Tibial nerve (tissue), 4 donors: ENCODE measurements around the gene CCDC188. TPM values are rescaled to one million over a fixed set of nuclear protein-coding genes. Genes with fewer than 3 reads are reported as not detected.

Experiments used
- DNase-seq, 2 donors: peaks; one replicate each; pipeline ENCODE4 v3.0.0-alpha.2; 2019; ENCODE audit warnings: low spot score in 2 of 2
- H3K27ac ChIP-seq, 4 donors: fragments of 200-600 bp; sonication (generic) in 3 of 4; one replicate each; pipeline ENCODE4 v1.5.1; 2017 to 2019; ENCODE audit warnings: mild to moderate bottlenecking in 1 of 4
- H3K27me3 ChIP-seq, 2 donors: fragments of 200-600 bp; sonication (generic) in 1 of 2; one replicate each; pipeline versions ENCODE4 v1.5.1 to v1.6.0; 2017 to 2019
- H3K36me3 ChIP-seq, 3 donors: fragments of 200-600 bp; sonication (generic); one replicate each; pipeline ENCODE4 v1.5.1; 2018 to 2019
- H3K4me1 ChIP-seq, 4 donors: fragments of 200-600 bp; sonication (generic) in 3 of 4; one replicate each; pipeline ENCODE4 v1.5.1; 2017 to 2019
- H3K4me3 ChIP-seq, 4 donors: fragments of 200-600 bp; sonication (generic) in 3 of 4; one replicate each; pipeline ENCODE4 v1.5.1; 2017 to 2019; ENCODE audit warnings: mild to moderate bottlenecking in 1 of 4, moderate library complexity in 1 of 4
- H3K9me3 ChIP-seq, 4 donors: fragments of 200-600 bp; sonication (generic) in 3 of 4; one replicate each; pipeline ENCODE4 v1.5.1; 2017 to 2019
- CTCF ChIP-seq, 5 experiments: fragments of 200-600 bp in 3 of 5; fragments of 450-650 bp in 2 of 5; sonication (generic) in 3 of 5; IDR thresholded peaks; one replicate each; pipeline ENCODE4 v1.5.1; 2016 to 2019; ENCODE audit warnings: antibody characterized with exemption in 5 of 5, mild to moderate bottlenecking in 3 of 5, moderate library complexity in 2 of 5
- EP300 ChIP-seq, 2 donors: sonication (generic); formaldehyde crosslinking; IDR thresholded peaks; one replicate each; pipeline ENCODE4 v1.6.1; 2017; ENCODE audit warnings: antibody characterized with exemption in 2 of 2, mild to moderate bottlenecking in 1 of 2
- POLR2A ChIP-seq, 2 donors: fragments of 450-650 bp; IDR thresholded peaks; one replicate each; pipeline ENCODE4 v1.6.1; 2017; ENCODE audit warnings: antibody characterized with exemption in 2 of 2, mild to moderate bottlenecking in 2 of 2, moderate library complexity in 2 of 2
- WGBS, 2 donors: methylation state at CpG; one replicate each; pipeline ENCODE4 v1.1.5; 2018; 5-methylcytosine and 5-hydroxymethylcytosine counted together
- total RNA-seq, 4 donors: library from RNA; depleted of rRNA; stranded (reverse); fragments of >200 nt; gene quantifications; one replicate each; pipeline ENCODE4 v1.1.0, GENCODE V29; 2016

CCDC188 gene
- total RNA-seq, 4 donors from 2014 or later: 1.5 to 12.4 (median 6.6) TPM

GRCh38 chr22:20181194-20181883 lies 30.5 kb upstream of the CCDC188 start:
- WGBS, 2 donors: 60 to 77% methylated on average over 4 to 9 of the region's 17 CpGs
- peaks cover 0 to 6% of the 10 kb centered on the region in 2 donors for H3K27me3 ChIP-seq
- no peak overlapping the region for H3K27ac ChIP-seq
- no peaks in the 10 kb centered on the region for H3K4me1 ChIP-seq
- TF ChIP-seq EP300 (IDR thresholded peaks at IDR 0.05): no peak
- TF ChIP-seq CTCF (IDR thresholded peaks at IDR 0.05): no peak
- TF ChIP-seq POLR2A (IDR thresholded peaks at IDR 0.05): no peak
- no peak overlapping the region for H3K4me3 ChIP-seq
- no peaks in the 10 kb centered on the region for H3K9me3 ChIP-seq
- H3K36me3 ChIP-seq: no peaks in the 10 kb centered on the region
- DNase-seq: no peak

- TF ChIP-seq CTCF (IDR thresholded peaks at IDR 0.05) (no peak), EP300 (IDR thresholded peaks at IDR 0.05) (no peak), POLR2A (IDR thresholded peaks at IDR 0.05) (no peak)
- Histone ChIP-seq H3K27ac (no peak overlapping the region), H3K4me3 (no peak overlapping the region), H3K4me1 (no peaks in the 10 kb centered on the region), H3K9me3 (no peaks in the 10 kb centered on the region), H3K27me3 (peaks cover 0 to 4% of the 10 kb centered on the region in 2 donors), H3K36me3 (no peaks in the 10 kb centered on the region)
- 73 to 77% methylated on average over 8 of the region's 8 CpGs for WGBS, 2 donors
- no peak for DNase-seq
Observed at GRCh38 chr22:20180640-20181039, 29.8 kb upstream of the CCDC188 start.

- DNase-seq: no peak
- no peak for TF ChIP-seq CTCF (IDR thresholded peaks at IDR 0.05)
- no peak for TF ChIP-seq POLR2A (IDR thresholded peaks at IDR 0.05)
- no peak for TF ChIP-seq EP300 (IDR thresholded peaks at IDR 0.05)
- no peaks in the 10 kb centered on the region for H3K27me3 ChIP-seq
- H3K4me3 ChIP-seq: no peak overlapping the region
- no peaks in the 10 kb centered on the region for H3K36me3 ChIP-seq
- 68 to 72% methylated on average over 8 to 9 of the region's 13 CpGs for WGBS, 2 donors
- no peak overlapping the region for H3K27ac ChIP-seq
- no peaks in the 10 kb centered on the region for H3K4me1 ChIP-seq
- no peaks in the 10 kb centered on the region for H3K9me3 ChIP-seq
Observed at GRCh38 chr22:20180245-20180630, 29.4 kb upstream of the CCDC188 start.

GRCh38 chr22:20179455-20180244 lies 28.8 kb upstream of the CCDC188 start:
- TF ChIP-seq POLR2A (IDR thresholded peaks at IDR 0.05) (no peak), EP300 (IDR thresholded peaks at IDR 0.05) (no peak)
- H3K36me3 ChIP-seq: no peaks in the 10 kb centered on the region
- H3K4me3 ChIP-seq: no peak overlapping the region
- no peaks in the 10 kb centered on the region for H3K9me3 ChIP-seq
- no peaks in the 10 kb centered on the region for H3K4me1 ChIP-seq
- no peak overlapping the region for H3K27ac ChIP-seq
- 88 to 91% methylated on average over 24 to 25 of the region's 27 CpGs for WGBS, 2 donors
- no peak for DNase-seq
- H3K27me3 ChIP-seq: no peaks in the 10 kb centered on the region

- no peak overlapping the region for H3K4me3 ChIP-seq
- no peak overlapping the region for H3K27ac ChIP-seq
- H3K9me3 ChIP-seq: no peaks in the 10 kb centered on the region
- DNase-seq: no peak
- 83 to 84% methylated on average over 2 to 6 of the region's 10 CpGs for WGBS, 2 donors
- TF ChIP-seq CTCF (IDR thresholded peaks at IDR 0.05) (no peak), POLR2A (IDR thresholded peaks at IDR 0.05) (no peak), EP300 (IDR thresholded peaks at IDR 0.05) (no peak)
- H3K4me1 ChIP-seq: no peaks in the 10 kb centered on the region
- no peaks in the 10 kb centered on the region for H3K36me3 ChIP-seq
- H3K27me3 ChIP-seq: no peaks in the 10 kb centered on the region
Observed at GRCh38 chr22:20178915-20179227, 28.0 kb upstream of the CCDC188 start.
